ENCODE measurements around the gene CKAP4. TPM values are rescaled to one million over a fixed set of nuclear protein-coding genes. Genes with fewer than 3 reads are reported as not detected.
A peak's percentile ranks its signal among the peaks of the same experiment; 100 is the strongest.
"Not testable (repeated sequence)": the region's sequence is repeated elsewhere in the genome, so short reads cannot be mapped to it uniquely, and the experiment has no call there.

The CKAP4 gene, protein sequence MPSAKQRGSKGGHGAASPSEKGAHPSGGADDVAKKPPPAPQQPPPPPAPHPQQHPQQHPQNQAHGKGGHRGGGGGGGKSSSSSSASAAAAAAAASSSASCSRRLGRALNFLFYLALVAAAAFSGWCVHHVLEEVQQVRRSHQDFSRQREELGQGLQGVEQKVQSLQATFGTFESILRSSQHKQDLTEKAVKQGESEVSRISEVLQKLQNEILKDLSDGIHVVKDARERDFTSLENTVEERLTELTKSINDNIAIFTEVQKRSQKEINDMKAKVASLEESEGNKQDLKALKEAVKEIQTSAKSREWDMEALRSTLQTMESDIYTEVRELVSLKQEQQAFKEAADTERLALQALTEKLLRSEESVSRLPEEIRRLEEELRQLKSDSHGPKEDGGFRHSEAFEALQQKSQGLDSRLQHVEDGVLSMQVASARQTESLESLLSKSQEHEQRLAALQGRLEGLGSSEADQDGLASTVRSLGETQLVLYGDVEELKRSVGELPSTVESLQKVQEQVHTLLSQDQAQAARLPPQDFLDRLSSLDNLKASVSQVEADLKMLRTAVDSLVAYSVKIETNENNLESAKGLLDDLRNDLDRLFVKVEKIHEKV
- 154 and 162 TPM in 2 replicates for total RNA-seq (2014; rRNA removed; shearing (Covaris generic))

DNA sequence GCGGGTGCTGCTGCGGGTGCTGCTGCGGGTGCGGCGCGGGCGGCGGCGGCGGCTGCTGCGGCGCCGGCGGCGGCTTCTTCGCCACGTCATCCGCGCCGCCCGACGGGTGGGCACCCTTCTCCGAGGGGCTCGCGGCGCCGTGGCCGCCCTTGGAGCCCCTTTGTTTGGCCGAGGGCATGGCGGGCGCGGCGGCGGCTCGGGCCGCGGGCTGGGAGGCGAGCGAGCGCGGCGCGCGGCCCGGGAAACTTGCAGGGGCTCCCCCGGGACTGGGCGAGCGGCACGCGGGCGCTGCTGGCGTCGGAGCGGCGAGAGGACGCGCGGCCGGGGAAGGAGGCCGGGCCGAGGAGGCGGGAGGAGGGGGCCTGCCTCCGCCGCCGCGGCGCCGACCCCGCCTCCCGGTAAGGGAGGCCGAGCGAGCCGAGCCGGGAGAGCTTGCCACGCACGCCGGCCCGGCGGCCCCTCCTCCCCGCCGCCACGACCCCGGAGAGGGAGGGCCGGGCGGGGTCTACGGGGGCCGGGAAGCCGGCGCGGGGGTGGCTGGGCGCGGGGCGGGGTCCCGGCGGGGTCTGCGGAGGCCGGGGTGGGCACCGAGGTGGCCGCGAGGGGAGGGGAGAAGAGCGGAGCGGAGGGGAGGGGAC is at the start of gene CKAP4:
Gene CKAP4, minus strand, starts transcription at position 347 of the 638 bp plus-strand sequence. Its CDS starts 169 bp downstream, at position 178.
- no peaks in the 10 kb centered on the region for H3K27me3 ChIP-seq (replicated peaks)
- H3K4me3 ChIP-seq, result peak within 1 kb of the TSS; percentile 97
- H3K36me3 ChIP-seq, result peaks cover 44% of the 10 kb centered on the region
- peaks cover 31% of the 10 kb centered on the region for H3K4me1 ChIP-seq (replicated peaks)
- DNase-seq (ENCODE audit: low read depth in 1 of 2, low spot score in 2 of 2), result peak; percentile 73 to 83
- H3K27ac ChIP-seq, result peak within 1 kb of the TSS; percentile 89
- no peaks in the 10 kb centered on the region for H3K9me3 ChIP-seq (replicated peaks)

DNA sequence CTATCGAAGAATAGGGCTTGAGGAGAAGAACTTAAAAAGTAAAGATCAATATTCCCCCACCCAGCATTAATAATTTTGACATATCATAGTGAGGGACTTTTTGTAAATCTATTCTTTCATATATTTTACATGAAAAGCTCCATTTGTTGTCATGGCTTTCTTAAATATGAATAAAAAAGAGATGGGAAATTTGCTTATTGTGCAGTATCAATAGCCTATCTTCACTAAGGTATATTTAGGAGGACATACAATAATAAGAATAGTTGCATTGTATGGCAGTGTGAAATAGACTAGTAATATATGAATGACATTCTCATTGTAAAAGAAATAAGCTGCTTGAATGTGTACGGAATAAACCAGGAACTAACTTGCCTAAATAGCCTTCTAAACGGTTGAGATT is 49.3 kb upstream of the CKAP4 start:
- H3K9me3 ChIP-seq (replicated peaks), result no peaks in the 10 kb centered on the region
- H3K27ac ChIP-seq, result no peak overlapping the region
- no peak overlapping the region for H3K4me3 ChIP-seq
- no peak for DNase-seq (ENCODE audit: low read depth in 1 of 2, low spot score in 2 of 2)
- no peaks in the 10 kb centered on the region for H3K27me3 ChIP-seq (replicated peaks)
- no peaks in the 10 kb centered on the region for H3K36me3 ChIP-seq
- H3K4me1 ChIP-seq (replicated peaks), result peaks cover 28% of the 10 kb centered on the region

DNA sequence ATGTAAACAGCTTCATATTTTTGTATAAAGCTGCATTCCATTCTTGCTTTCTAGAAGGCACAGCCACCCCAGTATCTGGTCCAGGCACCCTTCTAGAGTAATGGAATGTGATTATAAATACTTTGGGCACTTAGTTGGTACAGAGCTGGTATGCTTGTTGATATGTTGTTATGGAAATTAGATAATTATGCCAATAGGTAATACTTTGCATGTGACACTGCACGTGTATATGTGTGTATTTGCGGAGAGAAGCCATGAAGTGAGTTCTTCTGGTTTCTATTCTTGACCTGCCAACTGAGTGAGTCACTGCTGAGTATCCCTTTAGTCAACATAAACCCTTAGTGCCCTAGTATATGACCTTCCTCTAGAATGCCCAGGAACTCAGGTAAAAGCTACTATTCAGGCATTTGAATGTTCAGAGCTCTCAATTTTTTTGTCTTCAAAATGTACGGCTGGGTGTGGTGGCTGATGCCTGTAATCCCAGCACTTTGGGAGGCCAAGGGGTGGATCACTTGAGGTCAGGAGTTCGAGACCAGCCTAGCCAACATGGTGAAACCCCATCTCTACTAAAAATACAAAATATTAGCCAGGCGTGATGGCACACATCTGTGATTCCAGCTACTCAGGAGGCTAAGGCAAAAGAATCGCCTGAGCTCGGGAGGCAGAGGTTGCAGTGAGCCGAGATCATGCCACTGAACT is 48.5 kb upstream of the CKAP4 start:
- H3K27me3 ChIP-seq (replicated peaks), result no peaks in the 10 kb centered on the region
- no peak overlapping the region for H3K4me3 ChIP-seq
- H3K27ac ChIP-seq, result peak overlapping the region; percentile 67
- no peaks in the 10 kb centered on the region for H3K9me3 ChIP-seq (replicated peaks)
- peaks cover 20% of the 10 kb centered on the region for H3K4me1 ChIP-seq (replicated peaks)
- H3K36me3 ChIP-seq, result no peaks in the 10 kb centered on the region
- DNase-seq (ENCODE audit: low read depth in 1 of 2, low spot score in 2 of 2), result peak; percentile 54 to 85

DNA sequence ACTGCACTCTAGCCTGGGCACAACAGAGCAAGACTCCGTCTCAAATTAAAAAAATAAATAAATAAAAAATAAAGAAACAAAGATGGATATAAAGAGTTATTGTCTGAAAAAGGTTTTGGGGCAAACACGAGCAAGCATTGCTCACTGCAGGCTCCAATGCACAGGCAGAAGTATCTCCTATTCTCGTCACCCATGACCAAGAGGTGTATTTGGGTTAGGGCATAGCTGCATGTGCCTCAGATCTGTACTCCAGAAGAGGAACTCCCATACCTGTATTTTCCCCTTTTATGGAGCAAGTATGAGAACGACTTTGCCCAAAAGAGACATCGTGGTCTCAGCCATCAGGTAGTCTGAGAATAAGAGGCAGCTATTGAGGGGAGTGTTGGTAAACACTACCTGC is 44.5 kb upstream of the CKAP4 start:
- peaks cover 35% of the 10 kb centered on the region for H3K4me1 ChIP-seq (replicated peaks)
- H3K36me3 ChIP-seq, result no peaks in the 10 kb centered on the region
- H3K27ac ChIP-seq, result no peak overlapping the region
- no peaks in the 10 kb centered on the region for H3K27me3 ChIP-seq (replicated peaks)
- no peak overlapping the region for H3K4me3 ChIP-seq
- H3K9me3 ChIP-seq (replicated peaks), result no peaks in the 10 kb centered on the region
- DNase-seq (ENCODE audit: low read depth in 1 of 2, low spot score in 2 of 2), result no peak

DNA sequence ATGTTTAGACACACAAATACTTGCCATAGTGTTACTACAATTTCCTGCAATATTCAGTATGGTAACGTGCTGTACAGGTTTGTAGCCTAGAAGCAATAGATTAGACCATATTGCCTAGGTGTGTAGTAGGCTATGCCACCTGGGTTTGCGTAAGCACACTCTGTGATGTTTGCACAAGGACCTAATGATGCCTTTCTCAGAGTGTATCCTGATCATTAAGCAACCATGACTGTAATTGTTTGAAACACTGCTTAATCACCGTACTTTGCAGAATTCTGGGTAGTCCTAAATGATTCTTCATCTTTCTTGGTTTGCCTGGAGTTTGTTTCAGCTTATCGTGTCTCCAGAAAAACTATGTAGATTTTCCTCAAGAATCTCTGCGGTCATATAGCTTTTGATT is 43.5 kb upstream of the CKAP4 start:
- Histone ChIP-seq H3K4me3 (no peak overlapping the region), H3K27me3 (replicated peaks) (no peaks in the 10 kb centered on the region), H3K36me3 (no peaks in the 10 kb centered on the region)

DNA sequence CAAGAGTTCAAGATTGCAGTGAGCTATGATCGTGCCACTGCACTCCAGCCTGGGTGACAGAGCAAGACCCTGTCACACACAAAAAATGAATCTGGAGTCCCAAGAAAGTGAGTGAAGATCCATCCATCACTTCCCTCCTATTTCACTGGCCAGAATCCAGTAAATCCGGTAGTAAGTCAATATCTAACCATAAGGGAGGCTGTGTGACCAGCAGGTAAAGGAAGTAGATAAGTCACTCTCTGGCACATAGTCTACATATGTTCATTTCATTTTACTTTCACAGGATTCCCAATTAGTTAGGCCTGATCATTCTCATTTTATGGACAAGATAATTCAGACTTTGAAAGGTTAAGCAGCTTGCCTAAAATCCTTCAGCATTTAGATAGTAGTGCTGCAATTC is 42.8 kb upstream of the CKAP4 start:
- no peaks in the 10 kb centered on the region for H3K27me3 ChIP-seq (replicated peaks)
- no peak overlapping the region for H3K4me3 ChIP-seq
- no peaks in the 10 kb centered on the region for H3K9me3 ChIP-seq (replicated peaks)
- no peak for DNase-seq (ENCODE audit: low read depth in 1 of 2, low spot score in 2 of 2)
- no peaks in the 10 kb centered on the region for H3K36me3 ChIP-seq
- peaks cover 24% of the 10 kb centered on the region for H3K4me1 ChIP-seq (replicated peaks)
- H3K27ac ChIP-seq, result no peak overlapping the region

More for the DNA sequence above, 43.5 kb upstream of the CKAP4 start:
- H3K27ac ChIP-seq, result no peak overlapping the region
- H3K4me1 ChIP-seq (replicated peaks), result peaks cover 31% of the 10 kb centered on the region
- DNase-seq (ENCODE audit: low read depth in 1 of 2, low spot score in 2 of 2), result no peak
- H3K9me3 ChIP-seq (replicated peaks), result no peaks in the 10 kb centered on the region

DNA sequence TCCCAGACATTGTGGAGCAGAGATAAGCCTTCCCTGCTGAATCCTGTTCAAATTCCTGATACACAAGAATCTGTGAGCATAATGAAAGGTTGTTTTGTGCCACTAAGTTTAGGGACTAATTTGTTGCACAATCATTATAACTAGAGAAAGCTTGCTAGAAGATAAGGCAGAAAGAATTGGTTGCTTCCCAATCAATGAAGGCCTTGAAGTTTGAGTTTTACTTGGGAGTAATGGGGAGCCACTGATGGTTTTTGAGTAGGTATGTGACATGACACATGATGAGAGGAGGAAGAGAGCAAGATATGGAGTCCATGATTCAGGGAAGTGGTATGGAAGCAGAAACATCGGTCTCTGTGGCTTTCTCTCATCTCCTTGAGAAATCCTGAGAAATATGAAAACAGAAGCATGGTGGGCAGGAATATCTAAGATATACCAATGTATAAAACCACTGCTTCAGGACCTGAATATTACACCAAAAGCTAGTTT is 41.4 kb upstream of the CKAP4 start:
- H3K4me1 ChIP-seq (replicated peaks), result peaks cover 21% of the 10 kb centered on the region
- H3K36me3 ChIP-seq, result no peaks in the 10 kb centered on the region
- no peak overlapping the region for H3K4me3 ChIP-seq
- H3K27ac ChIP-seq, result peak overlapping the region; percentile 93
- H3K9me3 ChIP-seq (replicated peaks), result no peaks in the 10 kb centered on the region
- H3K27me3 ChIP-seq (replicated peaks), result no peaks in the 10 kb centered on the region
- DNase-seq (ENCODE audit: low read depth in 1 of 2, low spot score in 2 of 2), result no peak

DNA sequence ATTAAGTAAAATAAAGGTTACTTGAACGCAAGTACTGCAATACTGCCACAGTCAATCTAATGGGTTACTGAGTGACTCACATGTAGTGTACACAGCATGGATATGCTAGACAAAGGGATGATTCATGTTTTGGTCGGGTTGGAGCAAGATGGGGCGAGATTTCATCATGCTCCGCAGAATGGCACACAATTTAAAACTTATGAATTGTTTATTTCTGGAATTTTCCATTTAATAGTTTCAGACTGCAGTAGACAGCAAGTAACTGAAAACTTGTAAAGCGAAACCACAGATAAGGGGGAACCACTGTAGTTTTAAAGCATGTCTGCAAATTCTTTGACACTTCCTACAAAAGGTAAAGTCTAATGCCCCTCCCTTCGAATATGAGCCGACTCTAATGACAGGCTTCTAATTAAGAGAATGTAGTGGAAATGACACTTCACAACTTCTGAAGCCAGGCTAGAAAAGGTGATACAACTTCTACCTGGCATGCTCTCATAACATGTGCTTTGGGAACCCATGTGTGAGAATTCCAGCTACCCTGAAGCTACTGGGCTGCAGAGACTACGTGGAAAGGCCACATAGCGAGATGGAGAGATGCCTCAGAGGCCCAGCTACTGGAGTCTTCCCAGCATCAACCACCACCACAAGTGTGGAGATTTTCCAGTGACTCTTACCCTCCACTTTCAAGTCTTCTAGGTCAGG is 40.8 kb upstream of the CKAP4 start:
- Histone ChIP-seq H3K4me3 (no peak overlapping the region), H3K27ac (peak overlapping the region; percentile 93), H3K9me3 (replicated peaks) (no peaks in the 10 kb centered on the region), H3K4me1 (replicated peaks) (peaks cover 21% of the 10 kb centered on the region), H3K27me3 (replicated peaks) (no peaks in the 10 kb centered on the region), H3K36me3 (no peaks in the 10 kb centered on the region)
- DNase-seq (ENCODE audit: low read depth in 1 of 2, low spot score in 2 of 2), result peak; percentile 77 to 79

DNA sequence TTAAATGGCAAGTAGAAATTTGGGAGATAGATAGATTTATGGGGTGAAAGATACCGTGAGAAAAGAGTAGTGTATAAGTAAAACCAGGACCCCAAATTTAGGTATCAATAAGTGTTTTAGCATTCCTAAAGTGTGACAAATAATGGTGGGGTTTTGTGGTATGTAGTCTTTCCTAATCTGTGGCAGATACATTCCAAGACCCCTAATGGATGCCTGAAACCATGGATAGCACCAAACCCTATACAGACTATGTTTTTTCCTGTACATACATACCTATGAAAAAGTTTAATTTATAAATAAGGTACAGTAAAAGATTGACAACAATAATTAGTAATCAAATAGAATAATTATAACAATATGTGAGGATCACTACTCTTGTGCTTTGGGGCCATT is 40.3 kb upstream of the CKAP4 start:
- H3K27me3 ChIP-seq (replicated peaks), result no peaks in the 10 kb centered on the region
- no peaks in the 10 kb centered on the region for H3K36me3 ChIP-seq
- DNase-seq (ENCODE audit: low read depth in 1 of 2, low spot score in 2 of 2), result no peak
- peak overlapping the region; percentile 93 for H3K27ac ChIP-seq
- H3K4me1 ChIP-seq (replicated peaks), result peaks cover 21% of the 10 kb centered on the region
- no peaks in the 10 kb centered on the region for H3K9me3 ChIP-seq (replicated peaks)
- no peak overlapping the region for H3K4me3 ChIP-seq

DNA sequence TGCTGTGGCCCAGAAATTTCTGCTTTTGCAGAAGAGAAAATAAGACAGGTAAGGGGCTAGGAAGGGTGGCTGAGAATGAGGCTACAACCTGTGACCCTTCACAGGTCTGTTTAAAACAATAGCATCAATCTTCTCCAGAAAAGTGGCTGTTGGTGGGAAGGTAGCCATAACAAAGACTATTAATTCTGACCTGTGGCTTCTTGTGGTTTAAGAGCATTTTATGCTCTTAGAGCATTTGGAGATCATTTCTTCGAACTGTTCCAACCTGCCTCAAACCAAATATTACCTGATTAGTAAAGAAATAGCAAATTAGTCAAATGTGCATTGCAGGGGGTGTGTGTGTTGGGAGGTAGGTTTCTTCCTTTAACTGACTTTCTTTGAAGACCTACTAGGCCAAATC is 39.5 kb upstream of the CKAP4 start:
- DNase-seq (ENCODE audit: low read depth in 1 of 2, low spot score in 2 of 2), result no peak
- Histone ChIP-seq H3K36me3 (no peaks in the 10 kb centered on the region), H3K4me3 (no peak overlapping the region), H3K27ac (peak overlapping the region; percentile 93), H3K9me3 (replicated peaks) (no peaks in the 10 kb centered on the region), H3K4me1 (replicated peaks) (peaks cover 21% of the 10 kb centered on the region), H3K27me3 (replicated peaks) (no peaks in the 10 kb centered on the region)

DNA sequence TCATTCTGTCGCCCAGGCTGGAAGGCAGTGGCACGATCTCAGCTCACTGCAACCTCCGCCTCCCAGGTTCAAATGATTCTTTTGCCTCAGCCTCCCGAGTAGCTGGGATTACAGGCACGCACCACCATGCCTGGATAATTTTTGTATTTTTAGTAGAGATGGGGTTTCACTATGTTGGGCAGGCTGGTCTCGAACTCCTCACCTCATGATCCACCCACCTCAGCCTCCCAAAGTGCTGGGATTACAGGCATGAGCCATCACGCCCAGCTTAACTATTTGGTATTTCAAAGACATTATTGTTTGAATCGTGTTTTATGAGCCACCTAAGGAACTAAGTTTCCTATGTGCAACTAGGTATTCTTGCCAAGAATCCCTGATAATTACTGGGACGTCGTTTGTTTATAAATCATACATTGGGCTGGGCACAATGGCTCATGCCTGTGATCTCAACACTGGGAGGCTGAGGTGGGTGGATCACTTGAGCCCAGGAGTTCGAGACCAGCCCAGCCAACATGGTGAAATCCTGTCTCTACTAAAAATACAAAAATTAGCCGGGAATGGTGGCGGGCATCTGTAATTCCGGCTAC is 38.8 kb upstream of the CKAP4 start:
- H3K27me3 ChIP-seq (replicated peaks); H3K27ac ChIP-seq; H3K36me3 ChIP-seq; H3K9me3 ChIP-seq (replicated peaks); H3K4me3 ChIP-seq; DNase-seq (ENCODE audit: low read depth in 1 of 2, low spot score in 2 of 2): not testable (repeated sequence)
- peaks cover 21% of the 10 kb centered on the region for H3K4me1 ChIP-seq (replicated peaks)

DNA sequence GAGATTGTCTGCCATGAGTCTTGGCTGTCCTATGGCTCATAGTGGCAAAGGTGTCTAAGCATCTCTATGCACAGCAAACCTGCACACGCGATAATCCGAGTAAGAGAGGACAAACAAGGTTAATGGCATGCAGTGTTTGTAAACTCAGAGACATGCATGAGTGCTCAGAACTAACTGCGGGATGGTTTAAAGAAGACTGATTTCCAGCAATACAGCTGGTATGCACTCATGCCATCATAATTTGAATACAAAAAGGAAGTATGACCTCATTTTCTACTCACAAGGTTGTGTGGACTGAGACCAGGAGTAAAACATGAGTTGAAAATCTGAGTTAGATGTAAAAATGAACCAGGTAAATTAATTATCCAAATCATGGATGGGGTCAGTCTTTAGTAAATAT is 38.2 kb upstream of the CKAP4 start:
- Histone ChIP-seq H3K36me3 (no peaks in the 10 kb centered on the region), H3K27me3 (replicated peaks) (no peaks in the 10 kb centered on the region), H3K27ac (no peak overlapping the region), H3K9me3 (replicated peaks) (peaks cover 3% of the 10 kb centered on the region), H3K4me3 (no peak overlapping the region), H3K4me1 (replicated peaks) (peaks cover 21% of the 10 kb centered on the region)
- no peak for DNase-seq (ENCODE audit: low read depth in 1 of 2, low spot score in 2 of 2)

Data from SJSA1 (cell line).